Sigmoid colon (tissue), 4 donors: Measurements from ENCODE around the gene FCN3.

ENCODE experiments used
- POLR2A ChIP-seq, 2 donors: fragments of 450-650 bp; IDR thresholded peaks; one replicate each; pipeline ENCODE4 v1.6.1; 2016; ENCODE audit warnings: antibody characterized with exemption in 2 of 2, mild to moderate bottlenecking in 2 of 2, moderate library complexity in 2 of 2
- POLR2AphosphoS5 ChIP-seq, 4 donors: sonication (generic); formaldehyde crosslinking; IDR thresholded peaks; one replicate each; pipeline ENCODE4 v1.6.1; 2017; ENCODE audit warnings: antibody characterized with exemption in 4 of 4
- TF ChIP-seq, protein P1 (sequence below), 4 experiments: fragments of 450-650 bp in 3 of 4; fragments of 200-600 bp in 1 of 4; IDR thresholded peaks; one replicate each; pipeline ENCODE4 v1.5.1; 2016 to 2019; ENCODE audit warnings: antibody characterized with exemption in 4 of 4, mild to moderate bottlenecking in 3 of 4, moderate library complexity in 2 of 4

DNA sequence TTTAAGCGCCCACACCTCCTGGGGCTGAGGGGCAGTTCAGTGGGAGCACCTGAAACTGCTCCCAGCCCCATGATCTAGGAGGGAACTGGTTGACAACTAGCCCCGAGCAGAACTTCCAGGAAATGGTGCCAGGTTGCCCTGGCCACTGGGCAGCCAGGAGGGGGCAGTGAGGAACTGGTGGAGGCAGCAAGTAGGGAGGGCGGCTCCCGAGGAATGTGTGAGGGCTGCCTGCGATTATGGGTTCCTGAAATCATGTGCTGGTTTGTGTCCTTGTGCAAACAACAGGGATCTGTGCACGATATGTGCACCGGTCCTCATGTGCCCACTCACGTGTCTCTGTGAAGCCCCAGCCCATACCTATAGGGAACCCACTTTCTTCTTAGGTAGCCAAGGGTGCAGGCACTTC lies 27.7 kb upstream of the FCN3 start:
- TF ChIP-seq, protein P1, sequence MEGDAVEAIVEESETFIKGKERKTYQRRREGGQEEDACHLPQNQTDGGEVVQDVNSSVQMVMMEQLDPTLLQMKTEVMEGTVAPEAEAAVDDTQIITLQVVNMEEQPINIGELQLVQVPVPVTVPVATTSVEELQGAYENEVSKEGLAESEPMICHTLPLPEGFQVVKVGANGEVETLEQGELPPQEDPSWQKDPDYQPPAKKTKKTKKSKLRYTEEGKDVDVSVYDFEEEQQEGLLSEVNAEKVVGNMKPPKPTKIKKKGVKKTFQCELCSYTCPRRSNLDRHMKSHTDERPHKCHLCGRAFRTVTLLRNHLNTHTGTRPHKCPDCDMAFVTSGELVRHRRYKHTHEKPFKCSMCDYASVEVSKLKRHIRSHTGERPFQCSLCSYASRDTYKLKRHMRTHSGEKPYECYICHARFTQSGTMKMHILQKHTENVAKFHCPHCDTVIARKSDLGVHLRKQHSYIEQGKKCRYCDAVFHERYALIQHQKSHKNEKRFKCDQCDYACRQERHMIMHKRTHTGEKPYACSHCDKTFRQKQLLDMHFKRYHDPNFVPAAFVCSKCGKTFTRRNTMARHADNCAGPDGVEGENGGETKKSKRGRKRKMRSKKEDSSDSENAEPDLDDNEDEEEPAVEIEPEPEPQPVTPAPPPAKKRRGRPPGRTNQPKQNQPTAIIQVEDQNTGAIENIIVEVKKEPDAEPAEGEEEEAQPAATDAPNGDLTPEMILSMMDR (IDR thresholded peaks at IDR 0.05): peak; percentile 14 to 60 (median 44)
- TF ChIP-seq POLR2AphosphoS5 (IDR thresholded peaks at IDR 0.05) (peak; percentile 16 to 61 (median 50)), POLR2A (IDR thresholded peaks at IDR 0.05) (no peak)
